Right lobe of liver (tissue), 4 donors: Measurements from ENCODE around the gene VPS37C.

ENCODE experiments used
- CTCF ChIP-seq, 4 donors: fragments of 200-600 bp in 3 of 4; fragments of 450-650 bp in 1 of 4; IDR thresholded peaks; one replicate each; pipeline versions ENCODE4 v1.5.1 to v1.8.0; 2016 to 2022; ENCODE audit warnings: antibody characterized with exemption in 4 of 4, mild to moderate bottlenecking in 2 of 4
- POLR2A ChIP-seq: fragments of 450-650 bp; IDR thresholded peaks from one replicate; pipeline ENCODE4 v1.6.1; 2017; ENCODE audit warnings: antibody characterized with exemption, mild to moderate bottlenecking
- donor health status: DM: no; HTN: no; CAD: no.
- donor health status: DM: no; HTN: no; CAD: no.
- donor health status: DM: no; HTN: yes; CAD: no.

GRCh38 chr11:61174273-61174672 is 13.0 kb upstream of the VPS37C start:
- TF ChIP-seq CTCF (IDR thresholded peaks at IDR 0.05) (no peak), POLR2A (no peak)
